ENCODE measurements around the gene CTDNEP1.

Gene CTDNEP1

DNA sequence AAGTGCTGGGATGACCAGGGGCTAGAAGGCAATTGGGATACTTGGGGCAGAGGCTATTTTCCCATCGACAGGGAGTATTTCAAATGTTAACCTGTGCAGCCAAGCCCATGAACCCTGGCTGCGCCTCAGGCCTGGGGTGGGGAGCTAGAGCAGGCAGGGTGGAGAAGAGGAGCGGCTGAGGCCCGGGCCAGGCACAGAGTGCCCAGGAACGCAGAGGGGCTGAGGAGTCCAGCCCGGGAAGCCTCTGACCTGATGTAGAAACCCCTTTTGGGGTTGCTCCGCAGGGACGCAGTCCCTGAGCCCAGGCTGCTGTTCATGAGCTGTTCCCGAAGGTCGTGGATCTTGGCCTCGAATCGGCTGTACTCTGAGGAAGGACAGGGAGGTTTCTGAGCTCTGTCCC is 55.6 kb downstream of the CTDNEP1 start:
- Histone ChIP-seq H3K36me3 (replicated peaks; ENCODE audit: low read depth, low read length) (no peaks in the 10 kb centered on the region), H3K79me2 (ENCODE audit: low read length) (no peaks in the 10 kb centered on the region), H3K4me2 (ENCODE audit: low read length) (no peak overlapping the region), H3K27me3 (ENCODE audit: low read depth, low read length) (no peaks in the 10 kb centered on the region), H3K9me3 (ENCODE audit: insufficient read depth, low read length) (no peaks in the 10 kb centered on the region), H3K9ac (ENCODE audit: low read length) (no peak overlapping the region), H3K27ac (ENCODE audit: low read length) (no peak overlapping the region), H3K4me1 (ENCODE audit: low read length) (no peaks in the 10 kb centered on the region), H2AFZ (ENCODE audit: low read depth, low read length) (no peak overlapping the region), H3K4me3 (ENCODE audit: low read length) (no peak overlapping the region), H4K20me1 (ENCODE audit: insufficient read depth, low read length) (no peaks in the 10 kb centered on the region)
- no peak for TF ChIP-seq EZH2phosphoT487 (IDR thresholded peaks at IDR 0.05; ENCODE audit: low read depth)
- TF ChIP-seq CTCF (IDR thresholded peaks at IDR 0.05; ENCODE audit: low read depth, low read length) = no peak

Data from OCI-LY3 (cell line).